ENCODE measurements around the gene ESYT2.

The ESYT2 gene

GRCh38 chr7:158815083-158815799, 14.1 kb downstream of the ESYT2 start:
- FAIRE-seq: no peak

GRCh38 chr7:158814637-158815036, 14.7 kb downstream of the ESYT2 start:
- DNase-seq (ENCODE audit: insufficient read length, low spot score) (no peak), FAIRE-seq (no peak)

More at GRCh38 chr7:158815083-158815799, 14.1 kb downstream of the ESYT2 start:
- no peak for TF ChIP-seq CTCF (IDR thresholded peaks at IDR 0.05; ENCODE audit: insufficient read depth, missing control alignments)
- DNase-seq (ENCODE audit: insufficient read length, low spot score): no peak

GRCh38 chr7:158812684-158813083, 16.6 kb downstream of the ESYT2 start:
- TF ChIP-seq CTCF (IDR thresholded peaks at IDR 0.05; ENCODE audit: insufficient read depth, missing control alignments): no peak
- DNase-seq (ENCODE audit: insufficient read length, low spot score) (no peak), FAIRE-seq (no peak)

More at GRCh38 chr7:158814637-158815036, 14.7 kb downstream of the ESYT2 start:
- no peak for TF ChIP-seq CTCF (IDR thresholded peaks at IDR 0.05; ENCODE audit: insufficient read depth, missing control alignments)

- no peak for TF ChIP-seq CTCF (IDR thresholded peaks at IDR 0.05; ENCODE audit: insufficient read depth, missing control alignments)
- FAIRE-seq: no peak
- DNase-seq (ENCODE audit: insufficient read length, low spot score): no peak
Measured at GRCh38 chr7:158811894-158812293, 17.4 kb downstream of the ESYT2 start.

GRCh38 chr7:158811461-158811860, 17.8 kb downstream of the ESYT2 start:
- DNase-seq (ENCODE audit: insufficient read length, low spot score) (no peak), FAIRE-seq (no peak)
- no peak for TF ChIP-seq CTCF (IDR thresholded peaks at IDR 0.05; ENCODE audit: insufficient read depth, missing control alignments)

GRCh38 chr7:158810846-158811245, 18.5 kb downstream of the ESYT2 start:
- no peak for FAIRE-seq
- TF ChIP-seq CTCF (IDR thresholded peaks at IDR 0.05; ENCODE audit: insufficient read depth, missing control alignments): no peak
- no peak for DNase-seq (ENCODE audit: insufficient read length, low spot score)

GRCh38 chr7:158809596-158809995, 19.7 kb downstream of the ESYT2 start:
- no peak for FAIRE-seq
- no peak for DNase-seq (ENCODE audit: insufficient read length, low spot score)
- TF ChIP-seq CTCF (IDR thresholded peaks at IDR 0.05; ENCODE audit: insufficient read depth, missing control alignments): no peak
